ENCODE measurements around the gene CCSER1. TPM values are rescaled to one million over a fixed set of nuclear protein-coding genes. Genes with fewer than 3 reads are reported as not detected.

CCSER1 gene
- total RNA-seq, 4 donors from 2014 or later = 4.0 to 6.0 (median 4.8) TPM

- Histone ChIP-seq H3K27me3 (no peaks in the 10 kb centered on the region), H3K4me1 (no peaks in the 10 kb centered on the region), H3K9me3 (no peaks in the 10 kb centered on the region), H3K27ac (no peak overlapping the region), H3K4me3 (no peak overlapping the region), H3K36me3 (no peaks in the 10 kb centered on the region)
- WGBS, 2 donors = 58 to 63% methylated on average over 2 of the region's 2 CpGs
- TF ChIP-seq EP300 (IDR thresholded peaks at IDR 0.05) (no peak), POLR2A (IDR thresholded peaks at IDR 0.05) (no peak)
- TF ChIP-seq, protein P1, sequence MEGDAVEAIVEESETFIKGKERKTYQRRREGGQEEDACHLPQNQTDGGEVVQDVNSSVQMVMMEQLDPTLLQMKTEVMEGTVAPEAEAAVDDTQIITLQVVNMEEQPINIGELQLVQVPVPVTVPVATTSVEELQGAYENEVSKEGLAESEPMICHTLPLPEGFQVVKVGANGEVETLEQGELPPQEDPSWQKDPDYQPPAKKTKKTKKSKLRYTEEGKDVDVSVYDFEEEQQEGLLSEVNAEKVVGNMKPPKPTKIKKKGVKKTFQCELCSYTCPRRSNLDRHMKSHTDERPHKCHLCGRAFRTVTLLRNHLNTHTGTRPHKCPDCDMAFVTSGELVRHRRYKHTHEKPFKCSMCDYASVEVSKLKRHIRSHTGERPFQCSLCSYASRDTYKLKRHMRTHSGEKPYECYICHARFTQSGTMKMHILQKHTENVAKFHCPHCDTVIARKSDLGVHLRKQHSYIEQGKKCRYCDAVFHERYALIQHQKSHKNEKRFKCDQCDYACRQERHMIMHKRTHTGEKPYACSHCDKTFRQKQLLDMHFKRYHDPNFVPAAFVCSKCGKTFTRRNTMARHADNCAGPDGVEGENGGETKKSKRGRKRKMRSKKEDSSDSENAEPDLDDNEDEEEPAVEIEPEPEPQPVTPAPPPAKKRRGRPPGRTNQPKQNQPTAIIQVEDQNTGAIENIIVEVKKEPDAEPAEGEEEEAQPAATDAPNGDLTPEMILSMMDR (IDR thresholded peaks at IDR 0.05) = no peak
- no peak for DNase-seq (ENCODE audit: low spot score in 2 of 2)
Measured at GRCh38 chr4:90171491-90171890, 44.3 kb downstream of the CCSER1 start.

DNA sequence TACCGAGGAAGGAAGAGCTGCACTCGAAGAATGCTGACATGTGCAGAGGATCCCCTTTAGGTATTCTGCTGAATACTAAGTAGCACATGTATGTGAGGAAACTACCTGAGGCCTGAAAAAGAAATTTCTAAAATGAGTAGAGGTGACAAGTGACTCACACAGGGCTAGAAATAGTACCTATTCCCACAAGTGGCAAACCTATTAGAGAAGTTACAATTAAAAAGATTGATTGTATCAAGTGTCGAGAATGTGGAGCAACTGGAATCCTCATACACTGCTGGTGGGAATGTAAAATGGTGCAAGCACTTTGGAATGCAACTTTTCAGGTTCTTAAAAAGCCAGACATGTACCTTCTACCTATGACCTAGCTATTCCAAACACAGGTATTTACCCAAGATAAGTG lies 47.4 kb downstream of the CCSER1 start:
- no peaks in the 10 kb centered on the region for H3K4me1 ChIP-seq
- DNase-seq (ENCODE audit: low spot score in 2 of 2) = no peak

DNA sequence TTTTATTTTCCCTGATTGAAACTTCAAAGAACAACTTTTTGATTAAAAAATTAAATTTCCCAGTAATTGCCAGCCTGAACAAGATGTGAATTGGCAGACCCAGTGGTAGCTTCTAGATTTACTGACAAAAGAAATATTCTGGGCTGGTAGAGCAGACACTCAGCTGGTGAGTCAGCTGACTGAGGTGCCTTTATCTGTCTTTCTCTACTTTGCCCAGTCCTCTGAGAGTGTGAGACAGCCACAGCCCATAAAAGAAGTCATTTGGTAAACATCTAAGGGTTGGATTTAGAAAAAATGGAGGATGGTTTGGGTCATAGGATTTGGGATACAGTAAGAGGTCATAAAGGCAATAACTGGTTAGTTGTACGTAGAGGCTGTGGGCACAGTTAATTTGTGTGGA lies 54.5 kb downstream of the CCSER1 start:
- no peak for DNase-seq (ENCODE audit: low spot score in 2 of 2)
- no peak for TF ChIP-seq POLR2A (IDR thresholded peaks at IDR 0.05)
- no peak for TF ChIP-seq EP300 (IDR thresholded peaks at IDR 0.05)
- TF ChIP-seq, protein P1 (IDR thresholded peaks at IDR 0.05) = no peak
- H3K9me3 ChIP-seq = no peaks in the 10 kb centered on the region
- H3K4me1 ChIP-seq = no peaks in the 10 kb centered on the region
- no peaks in the 10 kb centered on the region for H3K27me3 ChIP-seq
- no peak overlapping the region for H3K4me3 ChIP-seq
- H3K27ac ChIP-seq = no peak overlapping the region
- WGBS, 2 donors = 88 to 93% methylated on average over 1 of the region's 1 CpG
- no peaks in the 10 kb centered on the region for H3K36me3 ChIP-seq

More for the DNA sequence above, 47.4 kb downstream of the CCSER1 start:
- H3K36me3 ChIP-seq = no peaks in the 10 kb centered on the region
- H3K27me3 ChIP-seq = no peaks in the 10 kb centered on the region
- no peak overlapping the region for H3K27ac ChIP-seq
- TF ChIP-seq, protein P1 (IDR thresholded peaks at IDR 0.05) = no peak
- TF ChIP-seq EP300 (IDR thresholded peaks at IDR 0.05) (no peak), POLR2A (IDR thresholded peaks at IDR 0.05) (no peak)
- no peaks in the 10 kb centered on the region for H3K9me3 ChIP-seq
- H3K4me3 ChIP-seq = no peak overlapping the region
- WGBS, 2 donors = 73 to 80% methylated on average over 3 of the region's 3 CpGs

DNA sequence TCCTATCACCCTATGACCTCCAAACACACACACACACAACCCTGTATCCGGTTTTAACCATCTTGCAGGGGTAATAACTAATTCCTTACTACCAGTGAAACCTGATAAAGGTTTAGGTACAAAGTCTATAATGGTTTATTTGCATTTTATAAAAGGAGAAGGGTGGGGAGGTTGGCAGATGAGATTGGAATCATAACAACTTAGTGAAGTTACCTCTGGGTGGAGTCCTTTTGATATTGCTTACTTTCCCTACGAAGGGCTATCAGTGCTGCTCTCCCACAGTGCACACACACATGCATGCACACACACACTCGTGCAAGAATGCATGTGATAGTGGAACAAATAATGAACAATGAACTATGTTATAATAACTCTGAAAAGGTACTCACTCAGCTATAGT lies 56.1 kb downstream of the CCSER1 start:
- Histone ChIP-seq H3K4me1 (no peaks in the 10 kb centered on the region), H3K27ac (no peak overlapping the region), H3K27me3 (no peaks in the 10 kb centered on the region), H3K4me3 (no peak overlapping the region), H3K36me3 (no peaks in the 10 kb centered on the region), H3K9me3 (no peaks in the 10 kb centered on the region)
- TF ChIP-seq, protein P1 (IDR thresholded peaks at IDR 0.05) = no peak
- TF ChIP-seq POLR2A (IDR thresholded peaks at IDR 0.05) (no peak), EP300 (IDR thresholded peaks at IDR 0.05) (no peak)
- DNase-seq (ENCODE audit: low spot score in 2 of 2) = no peak
- 59 to 66% methylated on average over 3 of the region's 3 CpGs for WGBS, 2 donors

DNA sequence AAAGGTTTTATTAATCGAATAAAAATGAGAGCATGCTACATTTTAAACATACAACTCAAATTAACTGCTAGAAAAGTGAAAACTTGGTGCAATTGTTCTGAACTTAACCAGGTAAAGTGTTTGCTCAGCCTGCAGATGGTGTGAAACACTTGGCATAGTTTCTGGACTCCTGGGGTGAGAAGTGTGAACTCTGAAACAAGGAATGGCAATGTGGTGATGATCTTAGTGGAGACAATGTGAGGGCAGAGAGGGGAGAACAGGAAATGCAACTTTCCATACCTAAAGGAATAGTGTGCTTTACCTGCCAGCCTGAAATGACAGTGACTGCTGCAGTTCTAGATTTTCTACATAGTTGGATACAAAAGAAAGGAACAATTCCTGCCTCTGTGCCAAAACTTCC lies 57.4 kb downstream of the CCSER1 start:
- no peak for DNase-seq (ENCODE audit: low spot score in 2 of 2)
- no peaks in the 10 kb centered on the region for H3K9me3 ChIP-seq
- TF ChIP-seq POLR2A (IDR thresholded peaks at IDR 0.05) = no peak
- TF ChIP-seq, protein P1 (IDR thresholded peaks at IDR 0.05) = no peak
- TF ChIP-seq EP300 (IDR thresholded peaks at IDR 0.05) = no peak
- H3K36me3 ChIP-seq = no peaks in the 10 kb centered on the region
- no peaks in the 10 kb centered on the region for H3K27me3 ChIP-seq
- WGBS, 2 donors = 93 to 94% methylated on average over 1 of the region's 1 CpG
- H3K4me1 ChIP-seq = no peaks in the 10 kb centered on the region
- H3K4me3 ChIP-seq = no peak overlapping the region
- H3K27ac ChIP-seq = no peak overlapping the region
